ENCODE data around the gene TMPO.
"Not testable (repeated sequence)": the region's sequence is repeated elsewhere in the genome, so short reads cannot be mapped to it uniquely, and the experiment has no call there.

Gene TMPO

GRCh38 chr12:98538031-98538430 lies 22.6 kb downstream of the TMPO start:
- Mint-ChIP-seq H3K27ac (peak overlapping the region; percentile 17), H3K4me3 (no peak overlapping the region), H3K4me1 (no peaks in the 10 kb centered on the region), H3K36me3 (peaks cover 100% of the 10 kb centered on the region), H3K9me3 (no peaks in the 10 kb centered on the region)
- no peak for DNase-seq (ENCODE audit: low spot score in 2 of 2)
- ATAC-seq, result no peak

GRCh38 chr12:98543701-98544100 lies 28.3 kb downstream of the TMPO start:
- peaks cover 100% of the 10 kb centered on the region for H3K36me3 Mint-ChIP-seq
- H3K27ac Mint-ChIP-seq, result no peak overlapping the region

DNA sequence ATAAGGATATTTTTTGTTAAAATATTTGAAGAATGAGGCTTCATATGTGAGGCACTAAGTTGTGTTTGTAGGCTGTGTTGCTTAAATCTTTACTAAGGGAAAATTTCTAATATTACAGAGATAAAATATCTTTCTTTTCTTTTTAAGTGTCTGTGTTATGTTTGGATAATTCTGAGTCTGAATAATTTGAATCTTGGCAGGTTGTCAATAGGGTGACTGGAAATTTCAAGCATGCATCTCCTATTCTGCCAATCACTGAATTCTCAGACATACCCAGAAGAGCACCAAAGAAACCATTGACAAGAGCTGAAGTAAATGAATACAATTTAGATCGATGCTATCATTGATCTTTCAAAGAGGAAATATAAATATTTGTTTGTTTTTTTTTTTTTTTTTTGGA lies 29.4 kb downstream of the TMPO start:
- Mint-ChIP-seq H3K36me3 (peaks cover 100% of the 10 kb centered on the region), H3K4me1 (no peaks in the 10 kb centered on the region), H3K4me3 (no peak overlapping the region), H3K27ac (no peak overlapping the region), H3K9me3 (no peaks in the 10 kb centered on the region)
- ATAC-seq, result no peak
- no peak for DNase-seq (ENCODE audit: low spot score in 2 of 2)

More at GRCh38 chr12:98543701-98544100, 28.3 kb downstream of the TMPO start:
- no peak for DNase-seq (ENCODE audit: low spot score in 2 of 2)
- H3K4me3 Mint-ChIP-seq, result no peak overlapping the region
- no peaks in the 10 kb centered on the region for H3K4me1 Mint-ChIP-seq
- H3K9me3 Mint-ChIP-seq, result no peaks in the 10 kb centered on the region
- ATAC-seq, result no peak

DNA sequence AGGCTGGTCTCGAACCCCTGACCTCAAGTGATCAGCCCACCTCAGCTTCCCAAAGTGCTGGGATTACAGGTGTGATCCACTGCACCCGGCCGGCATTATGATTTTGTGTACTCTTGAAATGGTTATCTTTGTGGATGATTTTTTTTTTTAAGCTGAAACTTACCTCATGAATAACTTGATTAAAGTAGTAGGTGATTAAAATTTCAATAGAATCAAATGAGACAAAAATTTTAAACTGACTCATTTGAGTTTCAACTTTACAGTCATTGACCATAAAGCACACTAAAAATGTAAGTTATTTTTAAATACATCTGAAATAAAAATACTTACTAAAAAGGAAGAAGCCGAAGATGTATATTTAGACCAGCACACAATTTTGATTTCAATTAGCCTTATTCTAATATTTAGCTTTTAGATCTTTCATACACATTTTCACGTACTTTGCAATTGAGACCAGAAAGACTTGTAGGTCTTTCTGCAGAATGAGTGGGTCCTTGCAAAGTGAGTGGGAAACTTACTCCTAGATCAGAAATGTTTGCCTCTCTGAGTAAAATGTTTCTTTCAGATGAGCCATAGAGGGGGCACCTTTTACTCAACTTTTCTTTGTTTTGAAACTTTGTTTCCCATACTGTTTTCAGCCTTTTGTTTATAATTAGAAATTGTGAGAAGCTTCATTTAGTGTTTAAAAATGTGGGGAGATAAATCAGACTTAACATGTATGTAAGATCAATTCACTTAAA lies 34.2 kb downstream of the TMPO start:
- Mint-ChIP-seq H3K4me3 (no peak overlapping the region), H3K27ac (no peak overlapping the region), H3K4me1 (no peaks in the 10 kb centered on the region), H3K36me3 (peaks cover 84% of the 10 kb centered on the region), H3K9me3 (no peaks in the 10 kb centered on the region)
- peak; percentile 78 for ATAC-seq
- DNase-seq (ENCODE audit: low spot score in 2 of 2), result no peak

- no peaks in the 10 kb centered on the region for H3K4me1 Mint-ChIP-seq
- ATAC-seq (no peak), DNase-seq (ENCODE audit: low spot score in 2 of 2) (no peak)
- no peak overlapping the region for H3K4me3 Mint-ChIP-seq
- H3K27ac Mint-ChIP-seq, result no peak overlapping the region
- H3K9me3 Mint-ChIP-seq, result no peaks in the 10 kb centered on the region
- peaks cover 70% of the 10 kb centered on the region for H3K36me3 Mint-ChIP-seq
These were observed 36.4 kb downstream of the TMPO start for GRCh38 chr12:98551787-98552186.

DNA sequence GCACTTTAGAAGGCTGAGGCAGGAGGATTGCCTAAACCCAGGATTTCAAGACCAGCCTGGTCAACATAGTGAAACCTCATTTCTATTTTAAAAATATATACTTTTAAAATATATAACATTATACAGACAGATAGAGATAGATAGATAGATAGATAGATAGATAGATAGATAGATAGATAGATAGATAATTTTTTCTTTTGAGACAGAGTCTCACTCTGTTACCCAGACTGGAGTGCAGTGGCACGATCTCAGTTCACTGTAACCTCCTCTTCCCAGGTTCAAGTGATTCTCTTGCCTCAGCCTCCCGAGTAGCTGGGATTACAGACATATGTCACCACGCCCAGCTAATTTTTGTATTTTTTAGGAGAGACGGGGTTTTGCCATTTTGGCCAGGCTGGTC lies 42.7 kb downstream of the TMPO start:
- not testable (repeated sequence) for H3K4me3 Mint-ChIP-seq; H3K27ac Mint-ChIP-seq; H3K4me1 Mint-ChIP-seq; ATAC-seq; H3K9me3 Mint-ChIP-seq; DNase-seq (ENCODE audit: low spot score in 2 of 2)
- H3K36me3 Mint-ChIP-seq, result peaks cover 13% of the 10 kb centered on the region

DNA sequence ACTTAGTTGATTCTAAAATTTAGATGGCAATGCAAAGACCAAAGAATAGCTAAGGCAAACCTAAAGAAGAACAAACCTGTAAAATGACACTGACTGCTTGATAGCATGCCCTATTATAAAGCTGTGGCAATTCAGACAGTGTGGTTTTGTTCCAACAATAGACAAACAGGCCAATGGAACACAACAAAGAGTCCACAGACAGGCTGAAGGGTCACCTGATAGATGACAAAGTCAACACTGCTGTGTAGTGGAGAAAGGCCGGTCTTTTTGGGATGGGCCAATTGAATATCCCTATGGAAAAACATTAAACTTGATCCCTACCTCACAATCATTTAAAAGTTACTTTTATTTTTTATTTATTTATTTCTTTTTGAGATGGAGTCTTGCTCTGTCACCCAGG lies 44.3 kb downstream of the TMPO start:
- Mint-ChIP-seq H3K4me1 (no peaks in the 10 kb centered on the region), H3K27ac (no peak overlapping the region), H3K4me3 (no peak overlapping the region), H3K9me3 (no peaks in the 10 kb centered on the region), H3K36me3 (peaks cover 7% of the 10 kb centered on the region)
- DNase-seq (ENCODE audit: low spot score in 2 of 2) (no peak), ATAC-seq (no peak)

- H3K4me3 Mint-ChIP-seq, result no peak overlapping the region
- no peaks in the 10 kb centered on the region for H3K9me3 Mint-ChIP-seq
- no peak for ATAC-seq
- no peaks in the 10 kb centered on the region for H3K36me3 Mint-ChIP-seq
- H3K27ac Mint-ChIP-seq, result no peak overlapping the region
- H3K4me1 Mint-ChIP-seq, result no peaks in the 10 kb centered on the region
- DNase-seq (ENCODE audit: low spot score in 2 of 2), result no peak
These were observed 46.5 kb downstream of the TMPO start for GRCh38 chr12:98561846-98562245.

- ATAC-seq (no peak), DNase-seq (ENCODE audit: low spot score in 2 of 2) (no peak)
- H3K36me3 Mint-ChIP-seq, result no peaks in the 10 kb centered on the region
- H3K27ac Mint-ChIP-seq, result no peak overlapping the region
- H3K4me3 Mint-ChIP-seq, result no peak overlapping the region
- H3K9me3 Mint-ChIP-seq, result no peaks in the 10 kb centered on the region
- no peaks in the 10 kb centered on the region for H3K4me1 Mint-ChIP-seq
These were observed 56.6 kb downstream of the TMPO start for GRCh38 chr12:98572010-98572409.

- Mint-ChIP-seq H3K9me3 (no peaks in the 10 kb centered on the region), H3K4me1 (no peaks in the 10 kb centered on the region), H3K27ac (no peak overlapping the region), H3K36me3 (no peaks in the 10 kb centered on the region), H3K4me3 (no peak overlapping the region)
- ATAC-seq (no peak), DNase-seq (ENCODE audit: low spot score in 2 of 2) (no peak)
These were observed 58.7 kb downstream of the TMPO start for GRCh38 chr12:98574110-98574509.

DNA sequence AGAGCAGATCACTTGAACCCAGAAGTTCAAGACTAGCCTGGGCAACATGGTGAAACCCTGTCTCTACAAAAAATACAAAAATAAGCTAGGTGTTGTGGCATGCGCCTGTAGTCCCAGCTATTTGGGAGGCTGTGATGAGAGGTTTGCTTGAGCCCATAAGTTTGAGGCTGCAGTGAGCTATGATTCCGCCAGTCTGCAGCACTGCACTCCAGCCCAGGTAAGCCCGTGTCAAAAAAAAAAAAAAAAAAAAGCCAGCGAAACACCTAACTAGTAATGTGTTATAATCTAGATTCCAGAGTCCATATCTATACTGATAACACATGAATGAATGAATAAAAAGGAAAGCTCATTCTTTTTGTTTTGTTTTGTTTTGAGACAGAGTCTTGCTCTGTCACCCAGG lies 59.6 kb downstream of the TMPO start:
- H3K9me3 Mint-ChIP-seq, result no peaks in the 10 kb centered on the region
- H3K27ac Mint-ChIP-seq, result no peak overlapping the region
- H3K4me3 Mint-ChIP-seq, result no peak overlapping the region
- ATAC-seq (no peak), DNase-seq (ENCODE audit: low spot score in 2 of 2) (no peak)
- no peaks in the 10 kb centered on the region for H3K4me1 Mint-ChIP-seq
- no peaks in the 10 kb centered on the region for H3K36me3 Mint-ChIP-seq

- not testable (repeated sequence) for ATAC-seq; H3K4me3 Mint-ChIP-seq; H3K9me3 Mint-ChIP-seq; H3K36me3 Mint-ChIP-seq; H3K4me1 Mint-ChIP-seq; DNase-seq (ENCODE audit: low spot score in 2 of 2); H3K27ac Mint-ChIP-seq
These were observed 61.4 kb downstream of the TMPO start for GRCh38 chr12:98576795-98577194.

GRCh38 chr12:98578392-98578791 lies 63.0 kb downstream of the TMPO start:
- Mint-ChIP-seq H3K27ac (no peak overlapping the region), H3K4me3 (no peak overlapping the region), H3K36me3 (no peaks in the 10 kb centered on the region), H3K4me1 (no peaks in the 10 kb centered on the region), H3K9me3 (no peaks in the 10 kb centered on the region)
- no peak for DNase-seq (ENCODE audit: low spot score in 2 of 2)
- no peak for ATAC-seq

- no peaks in the 10 kb centered on the region for H3K36me3 Mint-ChIP-seq
- H3K27ac Mint-ChIP-seq, result no peak overlapping the region
- DNase-seq (ENCODE audit: low spot score in 2 of 2) (no peak), ATAC-seq (no peak)
- H3K4me3 Mint-ChIP-seq, result no peak overlapping the region
- H3K4me1 Mint-ChIP-seq, result no peaks in the 10 kb centered on the region
- H3K9me3 Mint-ChIP-seq, result no peaks in the 10 kb centered on the region
These were observed 63.4 kb downstream of the TMPO start for GRCh38 chr12:98578821-98579220.

- Mint-ChIP-seq H3K4me3 (no peak overlapping the region), H3K27ac (no peak overlapping the region), H3K36me3 (no peaks in the 10 kb centered on the region), H3K4me1 (no peaks in the 10 kb centered on the region), H3K9me3 (no peaks in the 10 kb centered on the region)
- no peak for ATAC-seq
- no peak for DNase-seq (ENCODE audit: low spot score in 2 of 2)
These were observed 64.0 kb downstream of the TMPO start for GRCh38 chr12:98579347-98579746.

DNA sequence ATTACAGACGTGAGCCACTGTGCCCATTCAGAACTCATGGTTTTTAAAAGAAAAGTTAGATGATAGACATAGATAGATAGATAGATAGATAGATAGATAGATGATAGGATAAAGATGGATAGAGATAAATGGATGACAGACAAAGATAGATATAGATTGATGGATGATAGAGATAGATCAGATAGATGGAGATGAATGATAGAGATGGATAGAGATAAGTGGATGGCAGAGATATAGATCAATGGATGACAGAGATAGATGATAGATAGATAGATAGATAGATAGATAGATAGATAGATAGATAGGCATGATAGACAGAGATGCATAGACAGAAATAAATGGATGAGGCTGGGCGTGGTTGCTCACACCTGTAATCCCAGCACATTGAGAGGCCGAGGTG lies 64.4 kb downstream of the TMPO start:
- H3K27ac Mint-ChIP-seq, result no peak overlapping the region
- no peaks in the 10 kb centered on the region for H3K36me3 Mint-ChIP-seq
- no peaks in the 10 kb centered on the region for H3K4me1 Mint-ChIP-seq
- DNase-seq (ENCODE audit: low spot score in 2 of 2) (no peak), ATAC-seq (no peak)
- no peaks in the 10 kb centered on the region for H3K9me3 Mint-ChIP-seq
- no peak overlapping the region for H3K4me3 Mint-ChIP-seq

- no peak for DNase-seq (ENCODE audit: low spot score in 2 of 2)
- Mint-ChIP-seq H3K4me3 (no peak overlapping the region), H3K4me1 (no peaks in the 10 kb centered on the region), H3K36me3 (no peaks in the 10 kb centered on the region), H3K9me3 (no peaks in the 10 kb centered on the region), H3K27ac (no peak overlapping the region)
- ATAC-seq, result no peak
These were observed 65.3 kb downstream of the TMPO start for GRCh38 chr12:98580695-98581094.
